NCI-H2171 treated with DMSO at 0.1 percent for 48 hours (cell line): ENCODE results near the gene RPS21.

ENCODE experiments used
- DNase-seq: peaks from one replicate; lab custom pipeline; 2025; lab: John Stamatoyannopoulos, UW

RPS21 gene

DNA sequence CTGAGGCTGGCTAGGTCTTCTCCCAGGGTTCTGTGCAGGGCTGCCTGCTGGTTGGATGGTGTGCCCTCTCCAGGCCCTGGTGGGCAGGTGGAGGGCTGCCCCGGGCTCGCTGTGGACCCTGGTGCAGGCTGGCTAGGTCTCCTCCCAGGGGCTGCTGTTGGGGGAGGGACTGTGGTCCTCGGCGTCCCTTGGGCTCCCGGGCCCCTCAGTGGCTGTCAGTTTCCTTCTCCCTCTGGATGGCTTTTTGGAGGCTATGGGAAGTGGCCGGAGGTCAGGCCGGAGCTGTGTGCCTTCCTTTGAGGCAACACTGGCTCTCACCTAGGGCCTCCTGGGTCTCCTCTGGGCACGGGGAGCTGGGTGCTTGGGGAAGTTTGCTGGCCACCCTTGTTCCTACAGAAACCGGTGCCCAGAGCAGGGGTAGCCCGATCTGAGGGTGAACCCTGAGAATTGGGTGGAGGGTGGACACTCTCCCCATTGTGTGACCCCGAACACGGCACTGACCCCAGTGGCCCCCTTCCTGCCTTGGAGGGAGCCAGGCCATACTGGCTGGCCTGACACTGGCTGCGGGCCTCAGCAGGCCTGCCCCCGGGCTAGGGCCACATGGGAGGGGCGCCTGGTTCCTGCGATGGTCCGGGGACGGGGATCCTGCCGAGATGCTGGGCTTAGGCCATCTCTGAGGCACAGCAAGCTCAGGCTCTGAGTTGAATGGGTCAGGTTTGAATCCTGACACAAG lies 24.0 kb downstream of the RPS21 start:
- DNase-seq, result no peak

DNA sequence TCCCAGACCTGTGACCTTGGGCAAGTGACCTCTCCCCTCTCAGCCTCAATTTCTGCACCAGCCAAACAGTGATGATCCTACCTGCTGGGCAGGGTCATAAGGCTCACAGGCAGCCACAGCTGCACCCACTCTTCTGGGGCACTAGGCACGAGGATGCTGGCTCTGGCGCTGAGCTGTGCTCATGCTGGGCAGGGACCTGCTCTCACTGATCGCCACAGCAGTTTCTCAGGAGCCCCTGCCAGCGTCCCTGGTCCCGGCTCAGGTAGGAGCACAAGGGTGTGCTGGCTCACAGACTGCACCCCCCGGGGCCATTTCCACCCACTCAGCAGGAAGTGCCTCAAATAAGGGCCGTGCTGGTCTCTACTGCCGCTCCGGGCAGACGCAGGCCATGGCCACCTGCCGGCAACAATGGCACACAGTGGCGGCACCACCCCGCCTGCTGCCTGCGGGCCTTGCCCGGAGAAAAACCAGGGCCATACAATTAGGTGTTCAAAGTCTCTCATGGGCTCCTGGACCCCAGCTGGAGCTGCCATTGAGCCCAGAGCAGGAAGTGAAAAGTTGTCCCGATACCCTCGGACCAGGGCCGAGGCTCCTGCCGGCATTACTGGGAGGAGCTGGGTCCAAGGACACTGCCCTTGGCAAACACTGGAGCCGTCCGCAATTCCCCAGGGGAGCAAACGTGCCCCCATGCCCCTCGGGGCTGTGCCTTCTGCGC lies 24.7 kb downstream of the RPS21 start:
- DNase-seq, result no peak

DNA sequence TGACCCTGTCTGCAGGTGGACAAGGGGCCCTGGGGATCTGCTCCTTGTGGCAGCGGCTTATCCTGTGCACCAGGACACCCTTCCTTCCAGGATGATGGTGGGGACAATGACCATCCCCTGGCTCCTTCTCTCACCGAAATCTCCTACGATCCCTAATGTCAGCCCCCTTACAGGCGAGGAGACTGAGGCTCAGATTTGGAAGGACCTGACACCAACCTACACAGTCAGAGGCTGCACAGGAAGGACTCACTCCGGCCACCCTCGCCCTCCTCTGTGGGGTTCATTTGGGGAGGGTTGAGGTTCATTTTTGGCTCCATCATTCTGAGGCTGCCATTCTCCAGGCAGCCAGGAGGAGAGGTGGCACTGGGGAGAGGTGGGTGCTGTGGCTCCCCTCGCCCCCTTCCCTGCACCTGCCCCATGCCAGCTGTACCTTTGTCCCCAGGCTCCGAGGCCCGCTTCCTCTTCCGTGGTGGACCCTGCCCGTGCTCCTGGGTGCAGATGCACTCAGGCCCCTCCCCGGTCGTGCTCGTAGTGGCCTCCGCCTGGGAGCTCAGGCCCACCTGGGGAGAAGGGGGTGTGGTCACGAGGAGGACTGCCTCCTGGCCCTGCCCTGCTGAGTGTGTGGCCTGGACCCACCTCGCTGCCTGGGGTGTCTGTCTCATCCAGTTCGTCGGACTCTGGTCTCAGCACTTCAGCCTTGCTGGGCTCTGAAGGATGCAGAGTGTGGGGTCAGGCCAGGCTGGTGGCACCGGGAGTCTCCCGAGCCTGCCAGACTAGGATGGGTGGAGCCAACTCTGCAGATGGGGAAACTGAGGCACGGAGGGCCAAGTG lies 25.5 kb downstream of the RPS21 start:
- DNase-seq, result no peak

DNA sequence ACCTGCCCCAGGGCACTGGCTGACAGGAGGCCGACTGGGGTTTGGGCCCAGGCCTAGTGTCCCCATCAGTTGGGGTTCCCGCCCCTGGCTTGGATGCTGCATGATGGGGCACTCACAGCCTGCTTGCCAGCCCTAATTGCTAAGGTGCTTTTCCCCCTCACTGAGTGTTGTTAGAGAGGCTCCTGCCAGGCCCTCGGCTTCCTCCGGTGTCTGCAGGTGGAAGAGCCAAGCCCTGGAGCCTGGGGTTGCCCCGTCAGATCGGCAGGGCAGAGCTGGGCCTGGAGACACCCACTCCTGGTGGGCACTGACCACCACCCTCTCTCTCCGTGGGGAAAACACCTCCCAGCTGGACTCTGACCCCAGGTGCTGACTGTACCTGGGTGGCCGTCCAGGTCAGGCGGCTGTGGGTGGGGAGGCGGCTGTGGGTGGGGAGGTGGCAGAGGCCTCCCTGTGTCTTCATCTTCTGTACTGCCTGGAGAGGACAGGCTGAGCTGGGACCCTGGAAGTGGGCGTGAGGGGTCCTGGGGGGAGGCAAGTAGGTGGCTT lies 26.2 kb downstream of the RPS21 start:
- DNase-seq, result no peak

DNA sequence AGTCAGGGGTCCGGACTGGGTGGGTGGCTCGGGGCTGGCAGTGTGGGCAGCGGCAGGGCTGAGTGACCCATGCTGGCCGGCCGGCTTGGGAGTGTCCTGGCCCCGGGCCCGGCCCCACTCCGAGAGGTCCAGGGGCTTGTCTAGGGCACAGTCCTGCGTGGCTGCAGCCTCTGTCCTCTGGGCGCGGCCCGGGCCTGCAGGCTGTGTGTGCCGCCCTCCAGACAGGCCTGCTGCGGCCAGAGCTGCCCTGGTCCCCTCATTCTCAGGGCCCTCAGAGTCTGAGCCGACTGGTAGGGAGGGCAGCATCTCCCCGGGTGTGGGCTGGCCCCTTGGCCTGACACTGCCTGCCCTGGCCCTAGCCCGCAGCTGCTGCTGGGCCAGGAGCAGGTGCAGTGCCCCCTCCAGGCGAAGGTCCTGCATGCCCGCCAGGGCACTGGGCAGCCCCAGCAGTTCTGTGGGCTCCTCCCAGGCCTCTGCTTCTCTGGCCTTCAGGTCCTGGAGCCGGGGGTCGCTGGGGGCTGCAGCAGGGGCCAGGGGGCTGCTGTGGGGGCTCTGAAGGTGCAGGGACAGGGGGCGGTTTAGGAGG lies 27.1 kb downstream of the RPS21 start:
- no peak for DNase-seq

DNA sequence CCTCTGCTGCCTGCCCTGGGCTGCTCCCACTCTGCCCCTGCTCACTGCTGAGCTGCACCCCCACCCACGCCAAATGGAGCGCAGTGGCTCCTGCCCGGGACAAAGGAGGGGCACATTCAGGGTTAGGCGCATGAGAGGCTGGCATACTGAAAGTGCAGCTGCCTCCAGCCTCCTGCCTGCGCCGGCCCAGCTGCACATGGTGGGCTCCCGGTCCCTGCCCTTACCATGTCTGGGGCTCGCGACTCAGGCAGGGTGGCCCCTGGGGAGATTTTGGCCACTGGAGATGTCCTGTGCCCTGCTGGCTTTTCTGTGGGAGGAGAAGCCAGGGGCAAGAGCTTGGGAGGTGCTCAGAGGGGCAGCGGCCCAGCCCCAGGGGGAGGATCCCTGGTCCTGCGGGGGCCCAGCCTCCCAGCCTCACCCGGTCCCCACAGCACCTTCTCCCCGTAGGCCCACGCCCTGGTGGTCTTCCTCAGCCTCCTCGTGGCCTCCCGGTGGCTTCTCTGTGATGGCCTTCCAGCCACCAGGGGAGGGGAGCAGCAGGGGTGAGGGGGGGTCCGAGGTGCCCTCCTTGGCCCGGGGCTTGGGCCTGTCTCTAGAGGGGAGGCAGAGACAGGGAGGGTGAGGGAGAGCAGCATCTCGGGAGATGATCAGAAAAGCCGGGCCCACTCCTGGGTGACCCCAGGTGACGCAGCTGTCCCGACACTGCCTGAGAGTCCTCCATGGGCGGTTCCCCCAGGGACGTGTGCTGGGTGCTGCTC lies 28.6 kb downstream of the RPS21 start:
- no peak for DNase-seq

DNA sequence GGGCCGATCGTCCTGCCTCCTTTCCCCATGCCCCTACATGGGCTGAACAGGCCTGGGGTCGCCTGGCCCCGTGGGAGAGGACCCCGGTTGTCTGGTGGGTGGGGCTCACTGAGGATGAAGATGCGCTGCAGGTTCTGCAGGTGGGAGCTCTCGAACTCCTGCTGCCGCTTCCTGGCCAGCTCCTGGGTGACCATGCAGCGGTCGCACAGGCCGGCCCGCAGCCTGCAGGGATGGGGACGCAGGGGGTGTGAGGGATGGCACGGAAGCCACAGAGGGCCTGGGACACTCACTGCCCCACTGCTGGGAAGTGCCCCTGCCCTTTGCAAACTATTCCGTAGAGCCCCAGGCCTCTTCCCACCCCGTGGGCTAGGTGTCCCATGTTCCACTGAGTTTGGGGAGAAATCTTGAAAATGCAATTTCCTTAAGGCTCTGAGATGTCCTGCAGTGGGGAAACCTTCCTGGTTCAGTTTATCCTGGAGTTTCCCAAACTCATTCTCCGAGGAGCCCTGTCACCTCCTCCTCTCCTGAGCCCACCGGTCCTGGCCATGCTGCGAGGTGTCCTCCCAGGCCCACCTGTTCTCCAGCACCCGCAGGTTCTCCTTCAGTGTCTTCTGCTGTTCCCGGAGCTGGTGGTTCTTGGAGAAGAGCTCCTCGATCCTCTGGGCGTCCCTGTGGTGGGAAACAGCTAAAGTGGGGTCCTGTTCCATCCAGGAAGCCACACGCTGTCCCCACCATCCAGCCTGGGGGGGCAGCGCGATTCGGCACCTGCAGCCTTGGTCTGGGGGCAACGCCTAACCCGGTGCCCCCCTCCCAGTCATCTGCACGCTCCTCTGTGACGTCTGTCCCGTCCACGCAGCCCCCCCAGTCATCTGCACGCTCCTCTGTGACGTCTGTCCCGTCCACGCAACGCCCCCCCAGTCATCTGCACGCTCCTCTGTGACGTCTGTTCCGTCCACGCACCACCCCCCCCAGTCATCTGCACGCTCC lies 30.0 kb downstream of the RPS21 start:
- DNase-seq, result no peak

DNA sequence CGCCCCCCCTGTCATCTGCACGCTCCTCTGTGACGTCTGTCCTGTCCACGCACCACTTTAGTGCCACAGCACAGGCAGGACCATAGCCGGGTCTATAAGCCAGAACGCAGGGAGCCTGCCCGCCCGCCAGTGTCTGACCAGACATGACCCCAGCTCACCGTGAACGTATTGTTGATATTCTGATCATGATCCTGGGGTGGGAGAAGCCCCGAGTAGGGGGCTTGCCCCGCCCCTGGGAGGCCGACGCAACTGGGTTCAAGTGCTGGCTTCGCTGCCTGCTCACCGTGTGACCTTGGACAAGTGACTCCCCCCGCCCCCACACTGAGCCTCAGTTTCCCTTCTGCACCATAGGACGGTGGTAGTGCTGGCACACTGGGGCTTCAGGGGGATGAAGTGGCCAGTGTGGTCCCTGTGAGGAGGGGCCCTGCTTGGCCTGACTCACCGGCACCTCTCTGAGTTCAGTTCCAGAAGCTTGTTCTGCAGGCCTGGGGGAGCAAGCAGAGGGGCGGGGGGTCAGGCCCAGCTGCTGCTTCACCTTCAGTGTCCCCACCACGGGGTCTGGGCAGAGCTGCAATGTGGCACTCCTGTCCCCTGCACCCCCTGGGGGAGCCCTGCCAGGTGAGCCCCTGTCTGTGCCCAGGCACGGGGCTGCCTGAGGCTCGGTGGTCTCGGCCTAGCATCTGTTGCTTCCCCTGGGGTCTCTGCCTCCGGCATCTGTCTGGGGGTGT lies 31.2 kb downstream of the RPS21 start:
- no peak for DNase-seq

DNA sequence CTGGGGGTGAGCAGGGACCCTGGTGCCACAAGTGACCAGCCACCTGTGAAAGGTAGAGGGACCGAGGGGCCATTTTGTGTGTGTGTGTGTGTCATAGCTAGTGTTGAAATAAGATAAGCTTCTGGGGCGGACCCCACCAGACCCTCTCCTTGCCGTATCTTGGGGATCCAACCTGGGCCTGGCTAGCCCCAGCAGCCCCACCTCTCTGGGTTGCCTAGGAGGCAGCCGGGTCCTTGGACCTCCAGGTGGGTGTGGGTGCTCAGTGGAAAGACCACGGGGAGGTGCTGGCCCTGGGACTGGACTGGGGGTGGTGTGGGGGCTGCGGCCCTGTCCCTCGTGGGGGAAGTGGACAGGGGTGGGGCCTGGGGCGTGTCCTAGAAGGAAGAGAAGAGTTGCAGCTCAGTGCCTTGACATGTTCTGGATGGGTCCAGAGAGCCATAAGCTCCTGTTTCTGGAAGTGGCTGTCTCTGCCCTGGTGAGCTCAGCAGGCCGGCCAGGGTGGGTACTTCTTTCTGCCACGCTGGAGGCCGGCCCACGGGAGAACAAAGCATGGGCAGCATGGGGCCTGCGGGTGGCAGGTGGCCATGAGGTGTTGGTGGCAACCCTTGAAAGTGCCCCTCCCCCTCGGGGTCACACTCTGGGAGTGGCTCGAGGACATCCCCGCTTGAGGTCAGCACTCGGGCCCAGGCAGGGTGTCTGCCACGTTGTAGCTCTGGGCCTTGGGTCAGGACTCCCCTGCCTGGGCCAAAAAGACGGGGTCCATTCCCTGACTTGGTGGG lies 32.0 kb downstream of the RPS21 start:
- no peak for DNase-seq

DNA sequence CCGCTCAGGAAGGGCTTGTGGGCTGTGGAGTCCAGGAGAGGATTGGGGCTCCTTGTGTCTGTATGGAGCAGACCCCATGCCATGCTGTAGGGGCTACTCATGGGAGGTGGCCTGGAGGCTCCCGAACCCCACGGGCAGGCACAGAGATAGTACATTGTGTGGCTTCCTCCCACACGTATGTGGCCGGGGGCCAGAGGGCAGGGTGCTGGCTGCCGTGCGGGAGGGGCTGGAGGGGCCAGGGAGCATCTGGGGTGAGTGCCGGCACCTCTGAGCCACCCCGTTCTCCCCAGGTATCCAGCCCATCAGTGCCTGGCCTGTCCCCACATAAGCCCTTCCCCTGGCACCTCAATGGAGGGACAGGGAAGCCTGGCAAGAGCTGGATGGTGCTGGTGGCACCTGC lies 32.9 kb downstream of the RPS21 start:
- no peak for DNase-seq

DNA sequence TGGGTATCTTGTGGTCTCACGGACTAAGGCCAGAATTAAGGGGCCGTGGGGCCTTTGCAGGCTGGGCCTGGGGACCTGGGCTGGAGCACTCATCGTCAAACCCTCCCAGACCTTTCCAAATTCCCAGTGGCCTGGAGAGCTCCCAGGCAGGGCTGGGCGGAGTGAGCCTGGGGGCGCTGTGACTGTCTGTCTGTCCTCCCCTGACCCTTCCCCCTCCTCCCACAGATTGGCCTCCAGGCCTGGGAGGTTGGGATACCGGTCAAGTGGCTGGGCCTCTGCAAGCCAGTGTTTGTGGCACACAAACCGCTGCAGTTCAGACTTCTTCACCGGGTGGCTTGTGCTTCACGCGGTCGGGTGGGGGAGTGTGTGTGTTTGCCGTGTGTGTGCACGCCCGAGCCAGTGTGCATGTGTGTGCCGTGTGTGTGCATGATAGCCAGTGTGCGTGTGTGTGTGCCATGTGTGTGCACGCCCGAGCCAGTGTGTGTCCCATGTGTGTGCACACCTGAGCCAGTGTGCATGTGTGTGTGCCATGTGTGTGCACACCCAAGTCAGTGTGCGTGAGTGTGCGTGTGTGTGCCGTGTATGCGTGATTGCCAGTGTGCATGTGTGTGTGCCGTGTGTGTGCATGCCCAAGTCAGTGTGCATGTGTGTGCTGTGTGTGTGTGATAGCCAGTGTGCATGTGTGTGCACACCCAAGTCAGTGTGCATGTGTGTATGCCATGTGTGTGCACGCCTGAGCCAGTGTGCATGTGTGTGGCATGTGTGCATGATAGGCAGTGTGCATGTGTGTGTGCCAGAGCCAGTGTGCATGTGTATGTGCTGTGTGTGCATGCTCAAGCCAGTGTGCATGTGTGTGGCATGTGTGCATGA lies 34.2 kb downstream of the RPS21 start:
- no peak for DNase-seq

DNA sequence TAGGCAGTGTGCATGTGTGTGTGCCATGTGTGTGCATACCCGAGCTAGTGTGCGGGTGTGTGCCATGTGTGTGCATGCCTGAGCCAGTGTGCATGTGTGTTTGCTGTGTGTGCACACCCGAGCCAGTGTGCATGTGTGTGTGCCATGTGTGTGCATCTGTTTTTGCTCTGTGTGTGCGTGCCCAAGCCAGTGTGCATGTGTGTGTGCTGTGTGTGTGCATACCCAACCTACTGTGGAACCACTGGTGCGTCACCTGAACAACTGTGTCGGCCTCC lies 34.8 kb downstream of the RPS21 start:
- DNase-seq, result no peak

DNA sequence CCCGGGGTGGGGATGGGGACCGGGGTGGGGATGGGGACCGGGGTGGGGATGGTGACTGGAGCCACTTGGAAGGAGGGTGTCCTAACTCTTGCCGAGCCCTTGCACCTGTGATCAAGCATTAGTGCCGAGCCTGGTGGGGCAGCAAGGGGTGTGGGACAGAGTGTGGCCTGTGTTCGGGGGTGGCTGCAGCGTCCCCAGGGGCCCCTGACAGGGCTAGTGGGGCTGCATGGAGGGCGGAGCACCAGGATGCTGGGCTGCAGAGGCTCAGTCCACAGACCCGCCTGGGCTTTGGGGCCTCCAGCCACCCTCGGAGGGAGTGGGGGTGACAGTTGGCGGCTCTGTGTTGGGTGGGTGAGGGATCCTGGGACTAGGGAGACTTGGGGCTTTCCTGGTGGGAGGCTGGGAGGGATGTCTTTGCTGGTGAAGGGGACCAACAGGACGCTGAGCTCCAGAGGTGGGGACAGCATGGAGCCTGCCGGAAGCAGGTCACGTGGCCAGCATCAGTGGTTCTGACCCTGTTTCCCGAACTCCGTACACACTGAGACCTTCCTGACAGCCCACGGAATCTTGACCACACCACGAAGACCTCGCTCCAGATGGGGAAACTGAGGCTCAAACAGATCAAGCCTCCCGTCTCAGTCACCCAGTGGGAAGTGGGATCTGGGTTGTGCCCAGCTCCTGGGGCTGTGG lies 35.9 kb downstream of the RPS21 start:
- no peak for DNase-seq

DNA sequence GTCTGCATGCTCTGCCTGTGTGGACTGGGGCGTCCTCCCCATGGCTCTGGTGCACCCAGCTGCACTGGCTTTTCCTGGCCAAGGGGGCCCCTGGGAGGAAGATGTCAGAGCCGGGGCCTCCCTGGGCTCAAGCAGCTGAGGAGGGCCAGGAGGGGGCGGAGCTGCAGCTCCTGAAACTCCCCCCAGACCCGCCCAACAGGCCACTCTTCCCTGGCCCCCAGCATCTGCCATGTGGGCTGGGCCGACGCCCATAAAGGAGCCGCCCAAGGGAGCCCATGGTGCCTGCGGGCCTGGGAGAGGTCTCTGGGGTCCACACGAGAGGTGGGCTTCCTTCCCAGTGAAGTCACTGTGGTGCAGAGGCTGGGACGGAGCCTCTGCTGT lies 36.4 kb downstream of the RPS21 start:
- DNase-seq, result no peak

DNA sequence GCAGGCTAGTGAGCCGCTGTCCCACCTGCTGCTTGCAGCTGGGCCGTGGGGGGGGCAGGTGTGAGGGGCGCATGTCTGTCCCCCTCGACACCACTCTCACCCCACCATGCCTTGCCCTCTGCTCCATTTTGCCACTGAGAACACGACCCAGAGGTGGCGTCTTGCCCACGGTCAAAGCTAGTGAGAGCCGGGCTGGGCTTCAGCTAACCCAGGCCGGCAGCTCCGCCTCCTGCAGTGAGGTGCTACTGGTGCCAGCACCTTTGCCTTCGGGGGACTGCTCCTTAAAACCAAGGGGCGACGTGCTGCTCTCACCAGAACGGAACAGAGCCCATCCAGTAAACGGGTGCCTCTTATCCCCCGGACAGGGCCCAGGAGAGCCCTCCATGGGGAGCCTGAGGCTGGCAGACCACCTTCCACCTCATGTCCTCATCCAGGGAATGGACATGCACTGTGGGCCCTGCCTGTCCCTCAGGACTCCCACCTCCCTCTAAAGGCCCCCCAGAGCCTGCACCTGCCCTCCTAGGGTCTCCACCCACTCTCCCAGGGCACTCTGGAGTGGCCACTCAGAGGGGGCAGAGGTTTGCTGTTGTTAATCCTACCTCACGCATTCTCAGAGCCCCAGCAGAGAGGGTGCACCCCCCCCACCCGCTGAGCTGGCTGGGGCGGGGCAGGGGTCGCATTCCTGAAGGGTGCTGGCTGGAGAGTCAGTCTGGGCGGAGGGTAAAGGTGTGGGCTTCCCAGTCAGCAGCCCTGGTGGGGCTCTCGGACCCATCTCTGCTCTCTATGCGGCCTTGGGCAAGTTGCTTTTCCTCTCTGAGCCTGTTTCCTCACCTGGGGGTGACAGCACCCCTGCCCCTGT lies 37.6 kb downstream of the RPS21 start:
- no peak for DNase-seq

DNA sequence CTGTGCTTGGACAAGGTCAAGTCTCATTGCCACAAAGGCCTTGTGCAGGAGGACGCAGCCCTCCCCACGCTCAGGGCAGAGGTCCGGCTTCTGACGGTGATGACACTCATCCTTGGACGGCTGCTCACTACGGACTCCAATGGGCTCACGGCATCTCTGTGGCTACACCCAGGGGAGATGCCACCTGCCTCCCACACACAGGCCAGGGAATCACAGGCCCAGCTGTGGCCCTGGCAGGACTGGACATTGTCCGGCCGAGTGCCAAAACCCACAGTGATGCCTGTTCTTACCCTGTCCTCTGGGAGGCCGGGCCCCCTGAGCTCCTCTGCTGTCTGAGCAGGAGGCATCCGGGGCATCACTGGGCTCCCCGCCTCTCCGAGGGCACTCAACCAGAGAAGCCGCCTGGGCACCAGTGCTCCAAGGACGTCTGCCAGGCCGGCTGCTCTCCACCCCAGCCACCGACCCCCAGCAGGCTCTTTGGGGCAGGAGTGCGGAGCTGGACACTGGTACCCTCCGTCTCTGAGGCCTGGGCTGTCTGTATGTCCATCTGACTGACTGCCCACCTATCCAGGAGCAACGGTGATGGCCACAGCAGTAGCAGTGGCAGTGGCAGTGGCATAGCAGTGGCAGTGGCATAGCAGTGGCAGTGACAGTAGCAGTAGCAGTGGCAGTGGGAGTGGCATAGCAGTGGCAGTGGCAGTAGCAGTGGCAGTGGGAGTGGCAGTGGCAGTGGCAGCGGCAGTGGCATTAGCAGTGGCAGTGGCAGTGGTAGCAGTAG lies 38.6 kb downstream of the RPS21 start:
- DNase-seq, result no peak
